ENCODE measurements around the gene TMEM232.
A peak's percentile ranks its signal among the peaks of the same experiment; 100 is the strongest.

Gene TMEM232

DNA sequence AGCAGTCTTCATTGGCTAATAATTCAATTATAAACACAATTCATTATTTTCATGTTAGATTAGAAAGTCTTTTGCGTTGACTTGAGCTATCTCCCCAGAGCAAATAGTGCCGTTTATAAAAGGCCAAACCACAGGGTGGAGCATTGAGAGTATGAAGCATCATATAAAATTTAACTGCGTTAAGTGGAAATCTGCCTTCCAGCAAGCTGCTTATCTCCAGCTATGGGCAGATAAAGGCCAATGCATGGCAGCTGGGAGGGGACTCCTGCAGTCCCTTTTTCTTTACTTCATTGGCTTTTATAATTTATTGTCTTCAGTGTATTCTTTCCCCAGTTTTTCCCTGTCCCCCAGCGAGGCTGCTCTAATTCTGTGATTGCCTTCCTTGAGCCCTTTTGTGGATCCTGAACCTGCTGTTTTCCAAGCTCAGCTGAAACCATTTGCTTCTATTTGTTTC, 113.7 kb downstream of the TMEM232 start:
- Mint-ChIP-seq H3K27me3 (no peaks in the 10 kb centered on the region), H3K4me3 (no peak overlapping the region), H3K27ac (no peak overlapping the region), H3K9me3 (no peaks in the 10 kb centered on the region), H3K4me1 (no peaks in the 10 kb centered on the region)
- ATAC-seq = no peak
- no peak for DNase-seq

DNA sequence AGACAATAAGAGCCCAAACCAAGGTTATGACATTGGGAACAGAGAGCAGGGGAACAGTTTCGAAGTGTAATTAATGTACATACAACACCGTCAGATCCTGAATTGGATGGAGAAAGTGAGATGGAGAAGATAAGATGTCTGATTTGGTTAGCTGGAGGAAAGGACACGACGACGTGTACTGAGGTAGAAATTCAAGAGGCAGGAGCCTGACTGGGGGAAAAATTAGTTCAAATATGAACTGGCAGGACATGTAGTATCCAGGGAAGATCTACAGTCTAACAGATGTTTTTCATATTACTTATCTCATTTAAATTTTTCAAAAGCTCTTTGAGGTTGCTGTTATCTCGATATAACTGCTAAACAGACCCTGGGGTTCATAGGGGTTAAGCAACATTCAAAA, 114.7 kb downstream of the TMEM232 start:
- ATAC-seq (no peak), DNase-seq (no peak)
- H3K9me3 Mint-ChIP-seq = no peaks in the 10 kb centered on the region
- H3K4me3 Mint-ChIP-seq = no peak overlapping the region
- H3K27me3 Mint-ChIP-seq = no peaks in the 10 kb centered on the region
- no peaks in the 10 kb centered on the region for H3K4me1 Mint-ChIP-seq
- H3K27ac Mint-ChIP-seq = no peak overlapping the region

DNA sequence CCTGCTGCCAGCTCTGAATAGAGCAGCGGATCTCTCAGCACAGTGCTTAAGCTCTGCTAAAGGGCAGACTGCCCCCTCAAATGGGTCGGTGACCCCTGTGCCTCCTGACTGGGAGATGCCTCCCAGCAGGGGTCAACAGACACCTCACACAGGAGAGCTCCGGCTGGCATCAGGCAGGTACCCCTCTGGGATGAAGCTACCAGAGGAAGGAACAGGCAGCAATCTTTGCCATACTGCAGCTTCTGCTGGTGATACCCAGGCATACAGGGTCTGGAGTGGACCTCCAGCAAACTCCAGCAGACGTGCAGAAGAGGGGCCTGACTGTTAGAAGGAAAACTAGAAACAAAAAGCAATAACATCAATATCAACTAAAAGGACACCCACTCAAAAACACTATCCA, 131.6 kb downstream of the TMEM232 start:
- H3K4me1 Mint-ChIP-seq = no peaks in the 10 kb centered on the region
- no peak for ATAC-seq
- H3K4me3 Mint-ChIP-seq = no peak overlapping the region
- peaks cover 8% of the 10 kb centered on the region for H3K27me3 Mint-ChIP-seq
- peaks cover 10 to 13% of the 10 kb centered on the region in 2 donors for H3K9me3 Mint-ChIP-seq
- H3K27ac Mint-ChIP-seq = no peak overlapping the region
- no peak for DNase-seq

DNA sequence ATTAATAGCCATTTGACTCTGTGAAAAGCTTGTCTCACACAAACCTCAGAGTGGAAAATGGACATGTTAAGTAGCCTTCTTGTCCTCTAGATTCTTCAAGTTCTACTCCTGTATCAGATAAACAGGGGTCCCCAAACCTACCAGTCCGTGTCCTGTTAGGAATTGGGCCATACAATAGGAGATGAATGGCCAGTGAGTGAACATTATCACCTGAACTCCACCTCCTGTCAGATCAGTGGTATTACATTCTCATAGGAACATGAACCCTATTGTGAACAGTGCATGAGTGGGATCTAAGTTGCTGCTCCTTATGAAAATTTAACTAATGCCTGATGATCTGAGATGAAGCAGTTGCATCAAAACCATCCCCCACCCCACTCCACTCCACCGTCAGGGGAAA, 136.3 kb downstream of the TMEM232 start:
- Mint-ChIP-seq H3K27me3 (peaks cover 6% of the 10 kb centered on the region), H3K27ac (peak overlapping the region in 1 of 2 donors; percentile 29), H3K4me1 (no peaks in the 10 kb centered on the region), H3K9me3 (no peaks in the 10 kb centered on the region), H3K4me3 (no peak overlapping the region)
- no peak for DNase-seq
- ATAC-seq = no peak

DNA sequence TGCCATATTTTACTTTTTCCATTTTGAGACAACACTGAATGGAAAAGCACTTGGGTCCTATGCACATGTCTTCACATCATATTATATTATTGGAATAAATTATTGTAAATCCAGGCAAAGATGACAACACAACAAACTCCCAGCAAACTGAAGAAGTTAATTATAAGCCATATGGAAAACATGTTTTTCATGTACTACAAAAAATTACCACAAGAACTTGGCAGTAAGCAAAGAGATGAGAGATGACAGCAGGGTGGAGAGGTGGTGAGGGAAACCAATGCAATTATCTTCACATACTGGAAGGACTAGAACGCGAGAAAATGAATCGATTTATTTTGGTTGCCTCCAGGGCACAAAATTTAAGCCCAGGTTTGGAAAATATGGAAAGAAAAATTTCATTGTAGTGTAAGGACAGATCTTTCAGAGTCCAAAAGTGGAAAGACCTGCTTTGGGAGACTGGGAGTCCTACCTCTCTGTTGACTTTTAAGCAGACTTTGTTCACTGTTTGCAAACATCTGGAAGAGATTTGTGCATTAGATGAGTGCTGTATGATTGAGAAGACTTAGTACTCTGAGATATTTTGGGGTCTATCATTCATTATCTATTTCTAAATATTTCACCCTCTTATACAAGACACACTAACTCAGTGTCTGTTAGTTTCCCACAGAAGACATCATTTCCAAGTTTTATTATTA, 138.0 kb downstream of the TMEM232 start:
- H3K4me1 Mint-ChIP-seq = no peaks in the 10 kb centered on the region

DNA sequence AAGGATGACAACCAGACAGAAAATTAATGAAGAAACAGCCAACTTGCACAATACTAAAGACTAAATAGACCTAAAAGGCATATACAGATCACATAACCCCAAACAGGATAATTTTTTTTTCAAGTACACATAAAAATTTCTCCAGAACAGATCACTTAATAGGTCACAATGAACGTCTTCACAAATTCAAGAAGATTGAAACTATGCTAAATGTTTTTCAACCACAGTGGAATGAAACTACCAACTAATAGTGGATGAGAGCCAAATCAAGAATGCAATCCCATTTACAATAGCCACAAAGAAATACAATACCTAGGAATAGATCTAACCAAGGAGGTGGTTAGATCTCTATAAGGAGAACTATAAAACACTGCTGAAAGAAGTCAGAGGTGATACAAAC, 145.8 kb downstream of the TMEM232 start:
- DNase-seq (no peak), ATAC-seq (no peak)
- Mint-ChIP-seq H3K4me1 (no peaks in the 10 kb centered on the region), H3K9me3 (no peaks in the 10 kb centered on the region), H3K27ac (no peak overlapping the region), H3K27me3 (no peaks in the 10 kb centered on the region), H3K4me3 (no peak overlapping the region)

More for the DNA sequence above, 138.0 kb downstream of the TMEM232 start:
- Mint-ChIP-seq H3K9me3 (no peaks in the 10 kb centered on the region), H3K27me3 (no peaks in the 10 kb centered on the region), H3K4me3 (no peak overlapping the region), H3K27ac (no peak overlapping the region)
- ATAC-seq = no peak
- no peak for DNase-seq

DNA sequence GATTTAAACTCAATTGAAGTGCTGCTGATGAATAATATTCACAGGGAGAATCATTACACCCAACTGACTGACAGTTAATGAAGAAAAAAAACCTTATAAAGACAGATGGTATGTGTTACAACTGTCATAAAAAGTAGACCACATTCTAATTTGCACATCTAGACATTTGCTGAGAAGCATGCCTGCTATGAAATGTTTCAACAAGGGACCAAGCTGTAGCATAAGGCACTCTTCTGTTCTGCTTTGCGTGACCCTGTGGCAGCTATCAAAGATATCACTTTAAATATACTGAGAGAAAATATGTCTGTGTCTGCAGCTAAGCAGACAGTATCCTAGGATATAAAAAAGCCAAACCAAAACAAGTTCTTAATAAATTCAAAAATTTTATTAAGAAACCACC, 153.7 kb downstream of the TMEM232 start:
- H3K4me3 Mint-ChIP-seq = no peak overlapping the region
- no peaks in the 10 kb centered on the region for H3K27me3 Mint-ChIP-seq
- no peak for ATAC-seq
- no peak overlapping the region for H3K27ac Mint-ChIP-seq
- DNase-seq = no peak
- H3K9me3 Mint-ChIP-seq = no peaks in the 10 kb centered on the region
- H3K4me1 Mint-ChIP-seq = no peaks in the 10 kb centered on the region

DNA sequence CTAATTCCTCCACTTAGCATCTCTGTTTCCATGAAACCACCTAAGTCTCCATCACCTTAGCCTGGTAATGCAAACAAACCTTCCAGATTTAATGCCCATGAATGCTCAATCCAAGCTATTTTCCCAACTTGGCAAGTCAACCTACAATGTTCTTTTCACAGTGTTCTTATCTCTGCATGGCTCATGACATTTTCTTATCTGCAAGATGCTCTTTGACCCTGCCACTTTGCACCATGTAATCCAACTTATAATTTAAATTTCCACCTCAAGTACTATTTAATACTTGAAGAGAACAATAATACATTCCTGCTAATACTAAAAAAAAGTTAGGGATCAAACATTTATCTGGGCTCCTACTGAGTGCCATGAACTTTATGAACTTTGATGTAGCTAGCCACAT, 164.3 kb downstream of the TMEM232 start:
- Mint-ChIP-seq H3K27me3 (no peaks in the 10 kb centered on the region), H3K4me1 (no peaks in the 10 kb centered on the region), H3K27ac (no peak overlapping the region), H3K9me3 (peaks cover 5 to 12% of the 10 kb centered on the region in 2 donors), H3K4me3 (no peak overlapping the region)
- DNase-seq = no peak
- ATAC-seq = no peak

DNA sequence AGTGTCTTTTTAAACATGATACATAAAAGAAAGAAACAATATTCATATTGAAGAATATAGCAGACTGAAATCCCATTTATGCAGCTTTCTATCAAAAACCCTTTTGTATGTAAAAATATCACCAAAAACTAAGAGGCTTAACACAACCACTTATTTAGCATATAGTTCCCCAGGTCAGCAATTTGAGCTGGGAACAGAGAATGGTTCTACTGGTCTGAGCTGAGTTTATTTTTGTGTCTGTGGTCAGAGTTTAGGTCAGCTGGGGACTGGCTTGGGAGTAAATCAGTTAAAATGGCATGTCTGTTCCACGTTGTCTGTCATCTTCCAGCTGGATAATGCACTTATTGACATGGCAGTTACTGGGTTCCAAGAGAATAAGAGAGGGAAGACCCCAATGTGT, 165.0 kb downstream of the TMEM232 start:
- DNase-seq (no peak), ATAC-seq (no peak)
- H3K4me3 Mint-ChIP-seq = no peak overlapping the region
- no peaks in the 10 kb centered on the region for H3K4me1 Mint-ChIP-seq
- H3K27me3 Mint-ChIP-seq = no peaks in the 10 kb centered on the region
- H3K27ac Mint-ChIP-seq = no peak overlapping the region
- H3K9me3 Mint-ChIP-seq = peaks cover 2 to 9% of the 10 kb centered on the region in 2 donors

DNA sequence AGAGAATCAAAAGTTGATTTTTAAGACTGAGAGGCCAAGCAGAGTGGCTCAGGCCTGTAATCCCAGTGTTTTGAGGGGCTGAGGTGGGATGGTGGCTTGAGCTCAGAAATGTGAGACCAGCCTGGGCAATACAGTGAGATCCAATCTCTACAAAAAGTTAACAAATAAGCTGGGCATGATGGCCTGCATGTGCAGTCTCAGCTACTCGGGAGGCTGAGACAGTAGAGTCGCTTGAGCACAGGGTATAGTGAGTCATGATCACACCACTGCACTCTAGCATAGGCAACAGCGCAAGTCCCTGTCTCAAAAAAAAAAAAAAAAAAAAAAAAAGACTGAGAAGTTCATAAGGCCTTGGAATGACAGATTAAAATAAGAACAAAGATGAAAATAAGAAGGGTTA, 177.2 kb downstream of the TMEM232 start:
- Mint-ChIP-seq H3K27ac (peak overlapping the region in 1 of 2 donors; percentile 89), H3K27me3 (no peaks in the 10 kb centered on the region), H3K4me3 (no peak overlapping the region), H3K9me3 (no peaks in the 10 kb centered on the region), H3K4me1 (no peaks in the 10 kb centered on the region)
- ATAC-seq (no peak), DNase-seq (no peak)

DNA sequence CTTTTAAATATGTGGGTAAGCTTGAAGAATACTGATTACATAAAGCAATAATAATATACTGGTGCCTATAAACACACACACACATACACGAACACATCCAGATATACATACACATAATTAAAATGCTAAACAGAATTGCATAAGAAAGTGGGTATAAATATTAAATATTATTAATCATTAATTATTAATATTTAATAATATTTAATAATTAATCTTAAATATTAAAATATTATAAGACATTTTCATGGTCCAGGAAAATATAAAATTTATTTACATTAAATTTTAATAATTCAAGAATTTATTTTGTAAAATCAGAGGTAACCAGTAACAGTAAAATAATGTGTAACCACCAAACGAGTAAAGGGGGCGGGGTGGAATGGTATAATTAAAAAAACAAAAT, 178.3 kb downstream of the TMEM232 start:
- no peak overlapping the region for H3K27ac Mint-ChIP-seq
- H3K9me3 Mint-ChIP-seq = no peaks in the 10 kb centered on the region
- H3K27me3 Mint-ChIP-seq = no peaks in the 10 kb centered on the region
- DNase-seq = no peak
- no peak for ATAC-seq
- H3K4me1 Mint-ChIP-seq = no peaks in the 10 kb centered on the region
- H3K4me3 Mint-ChIP-seq = no peak overlapping the region

DNA sequence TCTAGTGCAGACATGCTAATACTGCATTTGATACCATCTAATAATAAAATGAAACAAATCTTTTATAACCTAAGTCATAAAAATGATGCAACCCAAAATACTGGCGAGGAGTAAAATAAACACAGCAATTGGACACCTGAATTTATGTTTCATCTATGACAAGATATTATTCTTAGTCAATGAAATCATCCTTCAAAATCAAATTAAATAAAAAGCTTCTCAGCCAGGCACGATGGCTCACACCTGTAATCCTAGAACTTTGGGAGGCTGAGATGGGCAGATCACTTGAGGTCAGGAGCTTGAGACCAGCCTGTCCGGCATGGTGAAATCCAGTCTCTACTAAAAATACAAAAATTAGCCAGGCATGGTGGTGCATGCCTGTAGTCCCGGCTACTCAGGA, 179.0 kb downstream of the TMEM232 start:
- H3K27me3 Mint-ChIP-seq = no peaks in the 10 kb centered on the region
- ATAC-seq (no peak), DNase-seq (no peak)
- H3K4me1 Mint-ChIP-seq = no peaks in the 10 kb centered on the region
- no peak overlapping the region for H3K27ac Mint-ChIP-seq
- no peaks in the 10 kb centered on the region for H3K9me3 Mint-ChIP-seq
- no peak overlapping the region for H3K4me3 Mint-ChIP-seq

DNA sequence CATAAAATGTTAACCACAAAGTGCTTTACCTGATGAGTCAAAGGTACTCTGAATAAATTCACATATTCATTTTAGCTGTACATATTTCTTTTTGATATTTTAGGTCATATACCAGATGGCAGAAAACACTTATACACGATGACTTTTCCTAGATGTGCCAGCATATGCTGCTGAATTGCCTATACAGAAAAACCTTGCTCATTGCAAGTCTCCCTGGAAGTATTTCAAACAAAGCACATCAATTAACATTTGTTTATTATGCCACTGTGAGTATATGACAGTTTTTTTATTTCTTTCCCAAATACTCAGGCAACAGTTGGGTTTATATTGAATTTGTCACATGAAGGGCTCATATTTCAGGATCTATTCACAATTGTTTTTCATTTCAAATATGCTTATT, 180.8 kb downstream of the TMEM232 start:
- Mint-ChIP-seq H3K27ac (no peak overlapping the region), H3K4me1 (no peaks in the 10 kb centered on the region), H3K9me3 (no peaks in the 10 kb centered on the region), H3K27me3 (no peaks in the 10 kb centered on the region), H3K4me3 (no peak overlapping the region)
- no peak for DNase-seq
- ATAC-seq = no peak

DNA sequence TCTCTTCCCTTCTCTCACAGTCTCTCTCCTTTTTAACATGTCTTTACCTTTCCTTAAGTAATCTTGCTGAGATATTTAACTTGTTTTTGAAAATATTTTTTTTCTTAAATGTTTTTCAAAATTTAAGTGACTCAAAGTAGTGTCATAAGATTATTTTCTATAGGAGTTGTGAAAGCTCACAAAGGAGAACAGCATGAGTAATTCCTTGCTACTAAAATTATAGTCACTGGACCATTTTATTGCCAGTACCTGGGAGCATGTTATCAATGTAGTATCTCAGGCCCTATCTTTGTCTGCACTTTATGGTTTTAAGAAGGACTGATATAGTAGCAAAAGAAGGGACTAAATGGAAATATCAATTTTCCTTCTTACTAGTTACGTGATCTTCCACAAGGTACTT, 181.9 kb downstream of the TMEM232 start:
- no peak for ATAC-seq

DNA sequence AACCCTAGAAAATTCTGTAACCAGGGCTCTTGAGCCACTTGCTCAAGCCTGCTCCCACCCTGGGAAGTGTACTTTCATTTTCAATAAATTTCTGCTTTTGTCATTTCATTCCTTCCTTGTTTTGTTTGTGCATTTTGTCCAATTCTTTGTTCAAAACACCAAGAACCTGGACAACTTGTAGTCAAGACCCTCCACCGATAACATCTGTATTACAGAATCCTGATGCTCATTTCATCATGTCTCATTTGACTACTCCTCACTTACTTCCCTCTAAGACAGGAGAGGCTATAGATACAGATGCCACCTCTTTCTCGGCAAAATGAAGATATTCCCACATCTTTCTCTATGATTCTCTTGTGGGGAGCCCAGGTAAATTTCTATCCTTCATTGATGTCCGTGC, 183.5 kb downstream of the TMEM232 start:
- H3K27ac Mint-ChIP-seq = no peak overlapping the region
- H3K9me3 Mint-ChIP-seq = no peaks in the 10 kb centered on the region
- ATAC-seq = no peak
- H3K4me3 Mint-ChIP-seq = no peak overlapping the region
- no peaks in the 10 kb centered on the region for H3K27me3 Mint-ChIP-seq
- no peaks in the 10 kb centered on the region for H3K4me1 Mint-ChIP-seq
- no peak for DNase-seq

More for the DNA sequence above, 181.9 kb downstream of the TMEM232 start:
- Mint-ChIP-seq H3K4me1 (no peaks in the 10 kb centered on the region), H3K4me3 (no peak overlapping the region), H3K9me3 (no peaks in the 10 kb centered on the region), H3K27me3 (no peaks in the 10 kb centered on the region), H3K27ac (no peak overlapping the region)
- no peak for DNase-seq

DNA sequence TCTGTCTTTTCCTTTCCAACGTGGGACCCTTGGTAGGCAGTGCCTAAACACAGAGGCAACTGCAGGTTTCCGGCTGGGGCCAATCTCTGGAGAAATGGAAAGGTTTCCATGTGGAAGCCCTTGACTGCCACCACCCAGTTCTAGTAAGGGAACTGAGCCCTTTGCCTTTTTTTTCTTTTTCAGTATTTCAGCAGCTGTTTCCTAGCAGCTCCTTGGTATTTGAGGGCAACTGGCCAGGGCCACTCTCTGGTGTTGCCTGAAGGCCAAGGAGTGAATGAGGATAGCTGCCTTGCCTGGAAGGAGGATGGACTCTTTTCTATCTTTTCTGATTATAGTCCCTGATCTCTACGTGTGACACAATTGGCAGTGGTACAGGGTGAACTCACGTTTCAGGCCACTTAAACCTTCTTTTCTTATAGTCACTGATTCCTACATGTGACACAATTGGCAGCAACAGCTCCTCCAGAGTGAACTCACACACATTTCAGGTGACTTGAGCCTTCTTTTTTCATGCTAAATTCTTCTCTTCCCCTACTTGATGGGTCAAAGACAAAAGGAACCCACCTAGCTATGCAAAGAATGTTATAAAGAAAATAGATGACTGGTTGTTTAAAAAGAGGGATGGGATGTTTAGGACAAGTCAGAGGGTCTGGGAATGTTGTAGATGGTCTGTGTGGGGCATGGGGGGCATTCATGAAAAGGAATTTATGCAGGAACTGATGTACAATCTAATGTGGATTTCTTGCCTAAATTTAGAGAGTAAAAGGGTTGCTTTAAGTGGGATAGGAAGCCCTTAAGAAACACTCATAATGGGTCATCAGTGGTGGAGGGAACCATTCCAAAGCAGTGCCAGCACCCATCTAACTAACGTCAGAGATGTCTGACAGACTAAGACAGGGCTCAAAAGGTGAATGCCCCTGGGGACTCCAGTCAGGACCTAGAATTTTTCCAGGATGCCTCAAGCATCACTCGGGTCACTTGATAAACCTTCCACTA, 190.1 kb downstream of the TMEM232 start:
- no peak overlapping the region for H3K4me3 Mint-ChIP-seq
- DNase-seq = no peak
- H3K27ac Mint-ChIP-seq = peak overlapping the region in 1 of 2 donors; percentile 2

More for the DNA sequence above, 190.1 kb downstream of the TMEM232 start:
- Mint-ChIP-seq H3K9me3 (no peaks in the 10 kb centered on the region), H3K4me1 (no peaks in the 10 kb centered on the region), H3K27me3 (no peaks in the 10 kb centered on the region)
- no peak for ATAC-seq
